Head of caudate nucleus (tissue), 42 donors: ENCODE results near the gene HOXC13.

Experiments
- DNase-seq, 42 donors: peaks; one replicate each; pipeline versions ENCODE4 v3.0.0 to v3.0.0-alpha.2; 2020 to 2021; ENCODE audit warnings: mixed read lengths in 7 of 42
- intact Hi-C: fragments of 100-400 bp; cut with DNase I; formaldehyde crosslinking; loops from one replicate; pipeline ENCODE4 v1.15.0; 2022

HOXC13 gene

DNA sequence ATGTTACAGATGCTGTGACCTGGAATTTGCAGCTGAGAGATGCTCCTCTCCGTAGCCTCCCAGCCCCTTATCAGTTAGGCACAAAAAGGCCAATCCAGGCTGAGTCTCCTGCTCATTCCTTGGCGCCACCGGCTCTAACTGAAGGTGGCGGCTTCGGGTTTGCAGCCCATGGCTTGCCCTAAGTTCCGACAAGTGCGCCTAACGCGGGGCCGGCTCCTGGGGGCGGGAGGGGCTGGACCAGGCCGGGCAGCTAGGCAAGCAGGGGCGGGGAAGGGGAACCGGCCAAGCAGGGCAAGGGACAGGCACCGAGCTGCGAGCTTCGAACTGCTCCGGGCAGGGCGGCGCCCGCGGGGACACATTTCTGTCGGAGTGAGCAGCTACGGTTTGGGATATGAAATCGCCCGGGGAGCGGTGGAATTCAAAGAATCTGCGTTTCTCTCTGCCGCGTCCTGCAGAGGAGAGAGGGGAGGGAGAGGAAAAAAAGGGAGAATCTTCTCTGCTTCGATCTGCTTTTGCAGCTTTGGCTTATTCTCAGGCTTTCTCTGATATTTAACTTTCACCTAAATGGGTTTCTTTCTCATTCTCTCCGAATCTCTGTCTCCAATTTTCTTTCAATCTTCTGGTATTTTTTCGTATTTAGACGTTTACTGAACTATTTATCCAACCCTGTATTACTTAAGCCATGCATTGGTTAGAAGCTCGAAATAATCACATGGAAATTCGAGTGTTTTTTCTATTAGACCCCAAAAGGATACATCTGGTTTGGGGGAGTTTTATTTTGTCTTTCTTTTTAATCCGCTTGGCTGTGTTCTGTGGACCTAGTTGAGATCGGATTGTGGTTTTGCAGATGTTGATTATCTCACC, 14.5 kb downstream of the HOXC13 start:
- intact Hi-C loops, result no loop called here
- no peak for DNase-seq

DNA sequence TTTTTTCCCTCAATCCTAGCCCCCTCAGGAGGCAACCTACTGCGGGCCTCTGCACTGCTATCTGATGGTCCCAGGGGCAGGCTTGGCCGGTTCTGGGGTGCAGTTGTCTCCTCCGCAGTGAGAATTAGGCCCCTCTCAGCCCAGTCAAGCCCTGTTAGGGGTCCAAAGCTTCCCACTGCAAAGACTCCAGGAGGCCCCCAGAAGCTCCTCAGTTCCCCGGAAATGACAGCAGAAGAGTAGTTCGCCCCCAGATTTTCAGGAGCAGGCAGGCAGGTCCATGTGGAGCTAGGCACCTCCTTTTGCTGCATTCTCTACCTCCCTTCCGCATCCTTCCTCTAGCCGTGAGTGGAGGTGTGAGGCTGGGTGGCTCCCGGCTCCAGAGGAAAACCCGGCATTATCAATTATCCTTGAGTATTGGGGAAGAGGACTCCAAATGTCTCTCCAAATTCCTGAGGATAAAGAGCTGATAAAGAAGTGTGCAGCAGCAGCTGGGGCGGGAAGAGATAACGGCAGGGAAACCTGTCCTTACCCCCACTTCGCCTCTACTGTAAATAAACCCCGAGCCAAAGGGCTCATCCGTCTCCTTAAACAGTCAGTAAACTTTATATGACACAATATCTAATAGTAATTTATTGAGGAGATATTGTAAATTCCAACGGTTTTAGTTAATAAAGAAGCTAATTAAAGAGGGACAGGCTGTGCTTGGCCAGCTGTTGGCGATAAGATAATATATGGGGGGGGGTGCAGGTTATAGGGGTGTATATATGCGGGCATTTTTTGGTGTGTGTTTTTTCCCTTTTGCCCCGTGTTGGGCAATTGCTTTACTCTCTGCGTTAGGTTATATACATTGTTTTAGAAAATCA, 15.4 kb downstream of the HOXC13 start:
- no peak for DNase-seq
- intact Hi-C loops, result no loop called here

GRCh38 chr12:53954694-53955035, 16.0 kb downstream of the HOXC13 start, which contains the start of gene HOXC12:
Gene HOXC12 (plus strand): TSS chr12:53954903. CDS start chr12:53954930, 27 bp downstream.
- intact Hi-C loops, result no loop called here
- no peak for DNase-seq

- no peak for DNase-seq
- intact Hi-C loops, result no loop called here
These were observed 16.6 kb downstream of the HOXC13 start for GRCh38 chr12:53955036-53955775.

DNA sequence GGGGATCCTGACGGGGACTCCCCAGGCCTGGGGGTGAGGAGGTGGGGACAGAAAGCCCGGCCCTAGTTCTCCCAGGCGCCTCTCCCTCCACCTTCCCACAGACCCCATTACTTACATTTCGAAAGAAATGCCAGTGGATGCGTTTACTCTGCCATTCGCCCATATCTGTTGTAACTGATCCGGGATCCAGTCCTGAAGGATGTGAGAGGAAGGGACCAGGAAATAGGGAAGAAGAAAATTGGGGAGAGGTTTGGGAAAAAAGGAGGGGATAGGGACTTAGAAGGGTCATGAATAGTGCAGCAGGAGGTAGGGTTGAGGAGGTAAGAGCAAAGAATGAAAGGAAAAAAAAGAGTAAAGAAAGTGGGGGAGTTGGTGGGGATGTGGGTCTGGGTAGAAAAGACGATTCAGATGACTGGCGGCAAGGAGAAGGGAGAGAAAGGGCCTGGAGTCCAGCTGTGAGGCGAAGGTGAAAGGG, 17.2 kb downstream of the HOXC13 start:
- intact Hi-C loops, result no loop called here
- DNase-seq, result no peak

DNA sequence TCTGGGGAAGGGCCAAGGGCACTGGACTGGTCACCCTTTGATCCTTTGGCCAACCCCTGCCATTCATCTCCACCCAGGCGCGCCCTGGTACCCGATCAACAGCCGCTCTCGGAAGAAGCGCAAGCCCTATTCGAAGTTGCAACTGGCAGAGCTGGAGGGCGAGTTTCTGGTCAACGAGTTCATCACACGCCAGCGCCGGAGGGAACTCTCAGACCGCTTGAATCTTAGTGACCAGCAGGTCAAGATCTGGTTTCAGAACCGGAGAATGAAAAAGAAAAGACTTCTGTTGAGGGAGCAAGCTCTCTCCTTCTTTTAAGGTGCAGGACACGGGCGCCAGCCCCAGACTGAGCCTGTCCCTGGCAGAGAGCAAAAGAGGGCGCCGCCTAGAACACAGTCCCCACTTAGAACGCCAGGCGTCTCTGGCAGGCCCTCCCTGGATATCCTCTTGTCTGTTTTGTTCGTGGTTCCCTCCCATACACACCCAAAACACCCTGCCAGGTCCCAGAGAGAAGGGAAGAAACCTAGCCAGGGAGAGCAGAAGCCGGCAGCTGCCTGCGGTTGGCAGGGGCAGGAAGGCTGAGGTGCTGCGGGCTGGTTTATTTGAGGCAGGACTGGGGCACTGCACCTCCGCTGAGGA, 17.7 kb downstream of the HOXC13 start:
- DNase-seq, result no peak
- intact Hi-C loops, result no loop called here

- no peak for DNase-seq
- intact Hi-C loops, result no loop called here
These were observed 18.4 kb downstream of the HOXC13 start for GRCh38 chr12:53956914-53957536.

DNA sequence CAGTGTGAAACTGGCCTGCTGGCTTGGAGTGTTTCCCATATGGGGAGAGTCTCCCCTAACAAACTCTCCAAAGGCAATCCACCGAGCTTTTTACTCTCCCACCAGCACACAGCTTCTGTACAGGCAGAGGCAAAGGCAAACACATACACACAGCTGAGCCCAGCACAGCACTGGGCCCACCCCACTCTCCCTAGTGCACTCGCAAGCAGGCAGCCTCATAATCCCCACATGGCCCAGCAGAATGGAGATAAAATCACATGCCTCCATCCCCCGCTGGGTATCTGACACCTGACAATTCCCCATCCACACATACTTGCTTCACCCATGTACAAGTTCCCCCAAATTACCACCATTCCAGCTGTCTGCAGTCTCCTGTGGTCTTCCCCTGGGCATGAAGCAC, 19.5 kb downstream of the HOXC13 start:
- no peak for DNase-seq
- intact Hi-C loops, result no loop called here

DNA sequence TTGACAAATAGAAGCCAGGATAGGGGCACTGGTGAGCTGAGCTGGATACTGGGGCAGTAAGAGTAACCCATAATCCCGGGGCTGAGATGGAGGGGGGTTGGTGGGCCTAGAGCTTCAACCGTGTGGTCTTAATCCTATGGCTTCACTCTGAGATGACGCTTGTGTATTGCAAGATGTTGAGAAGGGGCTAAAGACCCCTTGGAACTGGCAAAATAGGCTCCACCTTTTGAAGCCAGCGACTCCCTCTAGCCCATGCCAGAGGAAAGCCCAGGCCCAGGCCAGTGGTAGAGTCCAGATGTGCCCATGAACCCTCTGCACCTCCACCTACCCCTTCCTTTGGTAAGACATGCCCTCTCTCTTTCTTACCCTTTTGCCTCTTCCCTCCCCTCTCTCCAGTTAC, 20.7 kb downstream of the HOXC13 start:
- DNase-seq, result no peak

DNA sequence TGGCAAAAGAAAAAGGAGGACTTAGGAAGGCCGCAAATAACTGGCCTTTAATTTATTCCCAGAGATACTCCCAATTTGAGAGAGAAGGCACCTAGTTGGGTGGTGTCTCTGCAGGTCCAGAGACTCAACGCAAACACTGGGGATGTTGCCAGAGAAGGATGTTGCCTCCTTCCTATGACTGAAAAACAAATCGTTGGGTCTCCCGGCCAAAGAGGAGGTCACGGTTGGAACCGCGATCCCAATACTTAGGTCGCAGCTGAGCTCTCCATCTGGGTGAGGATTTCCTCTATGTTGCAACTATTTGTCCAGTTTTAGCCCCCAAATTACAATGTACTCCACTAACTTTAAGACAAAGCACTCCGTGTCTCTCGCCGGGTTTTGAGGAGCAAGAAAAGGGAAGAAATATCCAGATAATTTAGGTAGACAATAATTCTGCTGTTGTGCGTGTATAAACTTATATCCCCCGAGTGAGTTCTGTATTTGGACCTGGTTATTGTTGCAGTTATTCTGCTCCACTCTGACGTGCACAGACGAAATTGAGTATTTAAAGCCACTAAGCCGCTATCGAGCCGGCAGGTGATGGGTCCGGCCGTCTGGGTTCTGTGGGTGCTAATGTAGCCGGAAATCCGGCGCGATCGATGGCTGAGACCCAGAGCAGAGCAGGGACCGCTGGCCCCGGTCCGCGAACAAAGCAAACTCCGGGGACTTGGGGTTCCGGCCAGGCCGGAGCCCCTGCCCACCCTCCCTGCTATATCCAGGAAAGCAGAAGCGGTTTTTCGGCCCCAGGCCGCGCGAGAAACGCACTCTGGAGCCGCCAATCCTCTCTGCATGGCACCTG, 21.8 kb downstream of the HOXC13 start:
- no peak for DNase-seq

More for the DNA sequence above, 20.7 kb downstream of the HOXC13 start:
- intact Hi-C loops, result no loop called here

GRCh38 chr12:53961025-53961761, 22.6 kb downstream of the HOXC13 start:
- peak in 1 of 42 donors; percentile 5 for DNase-seq
- intact Hi-C loops, result no loop called here

More for the DNA sequence above, 21.8 kb downstream of the HOXC13 start:
- intact Hi-C loops, result no loop called here

GRCh38 chr12:53963005-53963404, 24.4 kb downstream of the HOXC13 start:
- DNase-seq, result no peak
- intact Hi-C loops, result no loop called here

- DNase-seq, result peak in 1 of 42 donors; percentile 24
- intact Hi-C loops, result no loop called here
These were observed 25.0 kb downstream of the HOXC13 start for GRCh38 chr12:53963434-53964314.

- intact Hi-C loops, result no loop called here
- DNase-seq, result no peak
These were observed 25.7 kb downstream of the HOXC13 start for GRCh38 chr12:53964315-53964713.

- intact Hi-C loops, result no loop called here
- no peak for DNase-seq
These were observed 26.9 kb downstream of the HOXC13 start for GRCh38 chr12:53965281-53966084.
